Neuronal stem cell (in vitro differentiated cells): ENCODE results near the gene GCLC.

Source experiments
- DNase-seq: peaks from one replicate; pipeline ENCODE4 v3.0.0-alpha.2; 2013; ENCODE audit warnings: low spot score
- H2AFZ ChIP-seq: one replicate; pipeline ENCODE4 v1.6.1; 2013; ENCODE audit warnings: mild to moderate bottlenecking, low read length, inconsistent platforms
- H2AK5ac ChIP-seq: 2 replicates; pipeline ENCODE4 v1.6.1; 2013; ENCODE audit warnings: low read depth, mild to moderate bottlenecking, inconsistent platforms, low read length, moderate library complexity, mixed read lengths
- H2BK120ac ChIP-seq: 2 replicates; pipeline ENCODE4 v1.6.1; 2013; ENCODE audit warnings: low read depth, mild to moderate bottlenecking, inconsistent platforms, low read length, moderate library complexity, mixed read lengths
- H2BK12ac ChIP-seq: one replicate; pipeline ENCODE4 v1.6.1; 2013; ENCODE audit warnings: low read length, inconsistent platforms
- H2BK15ac ChIP-seq: 2 replicates; pipeline ENCODE4 v1.6.1; 2013; ENCODE audit warnings: mild to moderate bottlenecking, low read length, inconsistent platforms, mixed read lengths
- H2BK5ac ChIP-seq: one replicate; pipeline ENCODE4 v1.6.1; 2013; ENCODE audit warnings: inconsistent platforms, mild to moderate bottlenecking, low read length, moderate library complexity
- H3K14ac ChIP-seq: one replicate; pipeline ENCODE4 v1.6.1; 2013; ENCODE audit warnings: low read length, inconsistent platforms
- H3K18ac ChIP-seq: 2 replicates; pipeline ENCODE4 v1.6.1; 2013; ENCODE audit warnings: low read length, inconsistent platforms
- H3K23ac ChIP-seq: 2 replicates; pipeline ENCODE4 v1.6.1; 2013; ENCODE audit warnings: low read depth, mild to moderate bottlenecking, mixed read lengths, low read length, inconsistent platforms; ENCODE audit not compliant: poor library complexity
- H3K27ac ChIP-seq: replicated peaks from 3 replicates; pipeline ENCODE4 v1.5.1; 2013; ENCODE audit warnings: low read length, inconsistent platforms
- H3K27me3 ChIP-seq, 3 experiments: 2 replicates each; pipeline ENCODE4 v1.6.1; 2013; ENCODE audit warnings: low read length in 3 of 3, mild to moderate bottlenecking in 2 of 3, inconsistent platforms in 1 of 3, low read depth in 1 of 3, mixed read lengths in 1 of 3, moderate library complexity in 1 of 3; ENCODE audit not compliant: control insufficient read depth in 3 of 3, insufficient read depth in 3 of 3
- H3K36me3 ChIP-seq, 2 donors: replicated peaks in 1 of 2; 2 replicates each; pipeline ENCODE4 v1.6.1; 2013; ENCODE audit warnings: low read length in 2 of 2; ENCODE audit not compliant: control insufficient read depth in 2 of 2, insufficient read depth in 2 of 2
- H3K4ac ChIP-seq: 2 replicates; pipeline ENCODE4 v1.6.1; 2013; ENCODE audit warnings: inconsistent platforms, mild to moderate bottlenecking, low read length, moderate library complexity
- H3K4me1 ChIP-seq, 2 donors: 1 replicate in 1 of 2; 2 replicates in 1 of 2; pipeline ENCODE4 v1.6.1; 2013; ENCODE audit warnings: low read length in 2 of 2, low read depth in 1 of 2; ENCODE audit not compliant: control insufficient read depth in 2 of 2, insufficient read depth in 1 of 2
- H3K4me2 ChIP-seq: one replicate; pipeline ENCODE4 v1.6.1; 2013; ENCODE audit warnings: mild to moderate bottlenecking, low read length, inconsistent platforms; ENCODE audit not compliant: insufficient read depth, poor library complexity, severe bottlenecking
- H3K4me3 ChIP-seq, 2 donors: 2 replicates each; pipeline ENCODE4 v1.5.1; 2013; ENCODE audit warnings: low read length in 2 of 2, mild to moderate bottlenecking in 2 of 2, inconsistent platforms in 1 of 2, moderate library complexity in 1 of 2
- H3K79me1 ChIP-seq: one replicate; pipeline ENCODE4 v1.6.1; 2013; ENCODE audit warnings: low read depth, mild to moderate bottlenecking, inconsistent platforms, low read length, moderate library complexity
- H3K9ac ChIP-seq: one replicate; pipeline ENCODE4 v1.6.1; 2013; ENCODE audit warnings: mild to moderate bottlenecking, low read depth, low read length, inconsistent platforms; ENCODE audit not compliant: poor library complexity
- H3K9me3 ChIP-seq, 2 donors: replicated peaks in 1 of 2; 2 replicates each; pipeline versions ENCODE3 to v1.6.1; 2013; ENCODE audit warnings: low read length in 2 of 2, mild to moderate bottlenecking in 2 of 2, inconsistent platforms in 1 of 2, low read depth in 1 of 2, mixed read lengths in 1 of 2, moderate library complexity in 1 of 2; ENCODE audit not compliant: control insufficient read depth in 2 of 2, insufficient read depth in 1 of 2
- H4K8ac ChIP-seq: one replicate; pipeline ENCODE4 v1.6.1; 2013; ENCODE audit warnings: low read depth, mild to moderate bottlenecking, inconsistent platforms, low read length, moderate library complexity
- H4K91ac ChIP-seq: one replicate; pipeline ENCODE4 v1.6.1; 2013; ENCODE audit warnings: low read length, low read depth, mild to moderate bottlenecking, inconsistent platforms; ENCODE audit not compliant: poor library complexity
- WGBS, 2 donors: extraction: QIAGEN DNeasy Blood & Tissue Kit; methylation state at CpG; one replicate each; pipeline ENCODE4 v1.1.7; 2013; ENCODE audit warnings: missing lambda C conversion rate in 2 of 2, mixed read lengths in 1 of 2; ENCODE audit not compliant: insufficient read length in 2 of 2, insufficient replicate concordance in 1 of 2; ENCODE audit errors: extremely low coverage in 2 of 2; 5-methylcytosine and 5-hydroxymethylcytosine counted together

The GCLC gene

DNA sequence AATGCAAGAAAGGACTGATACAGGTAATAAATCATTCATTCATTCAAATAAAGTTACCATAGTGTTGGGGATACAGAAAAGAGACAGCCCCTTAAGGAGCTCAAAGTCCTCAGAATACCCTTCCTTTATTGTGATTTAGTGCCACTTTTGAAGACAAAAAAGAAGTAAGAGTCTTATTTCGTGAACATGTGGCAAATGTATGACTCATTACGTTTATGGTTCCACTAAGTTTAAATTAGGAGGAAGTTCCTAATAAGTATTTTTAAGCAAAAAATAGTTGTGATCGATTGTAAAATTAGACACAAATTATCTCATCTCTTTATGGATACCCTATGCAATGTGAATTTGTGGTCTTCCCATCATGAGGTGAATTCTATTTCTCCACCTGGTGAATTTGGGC is 38.5 kb upstream of the GCLC start:
- H3K23ac ChIP-seq, result no peak overlapping the region
- H3K4me2 ChIP-seq, result no peak overlapping the region
- H3K9me3 ChIP-seq, result no peaks in the 10 kb centered on the region
- H2BK5ac ChIP-seq, result no peak overlapping the region
- H3K36me3 ChIP-seq, result no peaks in the 10 kb centered on the region
- DNase-seq, result no peak
- H3K18ac ChIP-seq, result no peak overlapping the region
- H3K27ac ChIP-seq, result no peak overlapping the region
- H3K4me1 ChIP-seq, result no peaks in the 10 kb centered on the region
- H3K79me1 ChIP-seq, result no peaks in the 10 kb centered on the region
- H2BK12ac ChIP-seq, result no peak overlapping the region
- no peak overlapping the region for H4K91ac ChIP-seq
- H4K8ac ChIP-seq, result no peak overlapping the region
- no peak overlapping the region for H2BK15ac ChIP-seq
- H3K4ac ChIP-seq, result no peak overlapping the region
- peaks cover 0 to 10% (median 0%) of the 10 kb centered on the region in 3 experiments for H3K27me3 ChIP-seq
- H3K4me3 ChIP-seq, result no peak overlapping the region
- WGBS, 2 donors, result no CpG with 5 or more reads among the region's 3 CpGs
- no peak overlapping the region for H2AFZ ChIP-seq
- H2AK5ac ChIP-seq, result no peak overlapping the region
- H3K14ac ChIP-seq, result no peak overlapping the region
- H3K9ac ChIP-seq, result no peak overlapping the region
- H2BK120ac ChIP-seq, result no peak overlapping the region

GRCh38 chr6:53582963-53583362 is 38.1 kb upstream of the GCLC start:
- H3K36me3 ChIP-seq, result no peaks in the 10 kb centered on the region
- DNase-seq, result no peak
- no peak overlapping the region for H2BK5ac ChIP-seq

DNA sequence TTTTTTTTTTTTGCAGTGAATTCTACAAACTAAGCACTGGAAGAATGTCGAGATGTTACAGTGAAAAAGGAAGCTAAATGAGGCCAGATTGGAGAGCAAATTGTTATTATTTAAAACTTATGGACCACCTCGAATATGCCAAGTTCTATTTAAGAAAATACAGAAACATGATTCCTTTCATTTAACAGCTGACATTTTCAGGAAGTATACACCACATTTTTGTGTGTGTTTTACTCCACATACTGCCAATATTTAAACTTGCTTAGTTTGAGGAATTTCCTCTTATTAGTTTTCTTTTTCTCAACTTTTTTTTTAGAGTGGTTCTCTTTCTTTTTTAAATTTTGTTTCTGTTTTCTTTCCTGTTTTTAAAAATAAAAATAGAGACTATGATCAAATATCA is 37.0 kb upstream of the GCLC start:
- H3K36me3 ChIP-seq, result no peaks in the 10 kb centered on the region
- no peak overlapping the region for H2BK5ac ChIP-seq
- no peak overlapping the region for H2AFZ ChIP-seq
- no peak overlapping the region for H3K27ac ChIP-seq
- DNase-seq, result no peak
- H3K4me3 ChIP-seq, result no peak overlapping the region
- WGBS, 2 donors, result no CpG with 5 or more reads among the region's 2 CpGs
- H2AK5ac ChIP-seq, result no peak overlapping the region
- H4K91ac ChIP-seq, result no peak overlapping the region
- H3K14ac ChIP-seq, result no peak overlapping the region
- no peaks in the 10 kb centered on the region for H3K4me1 ChIP-seq
- no peak overlapping the region for H4K8ac ChIP-seq
- H3K27me3 ChIP-seq, result peaks cover 0 to 10% (median 0%) of the 10 kb centered on the region in 3 experiments
- no peak overlapping the region for H3K18ac ChIP-seq
- no peak overlapping the region for H3K4ac ChIP-seq
- H3K4me2 ChIP-seq, result no peak overlapping the region
- no peak overlapping the region for H2BK15ac ChIP-seq
- H3K79me1 ChIP-seq, result no peaks in the 10 kb centered on the region
- no peak overlapping the region for H2BK12ac ChIP-seq
- H3K9ac ChIP-seq, result no peak overlapping the region
- no peaks in the 10 kb centered on the region for H3K9me3 ChIP-seq
- H3K23ac ChIP-seq, result no peak overlapping the region
- H2BK120ac ChIP-seq, result no peak overlapping the region

More at GRCh38 chr6:53582963-53583362, 38.1 kb upstream of the GCLC start:
- H3K4me3 ChIP-seq, result no peak overlapping the region
- H3K23ac ChIP-seq, result no peak overlapping the region
- H3K18ac ChIP-seq, result no peak overlapping the region
- no CpG with 5 or more reads among the region's 2 CpGs for WGBS, 2 donors
- H3K27ac ChIP-seq, result no peak overlapping the region
- H2BK120ac ChIP-seq, result no peak overlapping the region
- H3K4me2 ChIP-seq, result no peak overlapping the region
- peaks cover 0 to 10% (median 0%) of the 10 kb centered on the region in 3 experiments for H3K27me3 ChIP-seq
- H3K9me3 ChIP-seq, result no peaks in the 10 kb centered on the region
- no peak overlapping the region for H3K14ac ChIP-seq
- H2AFZ ChIP-seq, result no peak overlapping the region
- no peaks in the 10 kb centered on the region for H3K79me1 ChIP-seq
- no peak overlapping the region for H2AK5ac ChIP-seq
- no peak overlapping the region for H3K9ac ChIP-seq
- no peak overlapping the region for H3K4ac ChIP-seq
- no peaks in the 10 kb centered on the region for H3K4me1 ChIP-seq
- H4K91ac ChIP-seq, result no peak overlapping the region
- no peak overlapping the region for H2BK15ac ChIP-seq
- H2BK12ac ChIP-seq, result no peak overlapping the region
- no peak overlapping the region for H4K8ac ChIP-seq

GRCh38 chr6:53581173-53581773 is 36.4 kb upstream of the GCLC start:
- no peaks in the 10 kb centered on the region for H3K4me1 ChIP-seq

More at GRCh38 chr6:53581173-53581773, 36.4 kb upstream of the GCLC start:
- Histone ChIP-seq H2BK15ac (no peak overlapping the region), H2AFZ (no peak overlapping the region), H3K18ac (no peak overlapping the region), H3K23ac (no peak overlapping the region), H3K4me2 (no peak overlapping the region), H3K27me3 (peaks cover 0 to 10% (median 0%) of the 10 kb centered on the region in 3 experiments), H3K14ac (no peak overlapping the region), H2BK12ac (no peak overlapping the region), H3K27ac (no peak overlapping the region), H3K9me3 (no peaks in the 10 kb centered on the region), H3K4ac (no peak overlapping the region), H2BK120ac (no peak overlapping the region), H4K8ac (no peak overlapping the region), H3K79me1 (no peaks in the 10 kb centered on the region), H3K36me3 (no peaks in the 10 kb centered on the region), H2AK5ac (no peak overlapping the region), H3K9ac (no peak overlapping the region), H2BK5ac (no peak overlapping the region), H4K91ac (no peak overlapping the region), H3K4me3 (no peak overlapping the region)
- WGBS, 2 donors, result no CpG with 5 or more reads among the region's 2 CpGs
- no peak for DNase-seq
